UCSD-AML1 (cell line): Measurements from ENCODE around the gene ENO1.
"Not testable (repeated sequence)": the region's sequence is repeated elsewhere in the genome, so short reads cannot be mapped to it uniquely, and the experiment has no call there.

Experiments used
- DNase-seq: peaks from one replicate; lab custom pipeline; 2025; ENCODE audit not compliant: unreplicated experiment; lab: John Stamatoyannopoulos, UW

The ENO1 gene

DNA sequence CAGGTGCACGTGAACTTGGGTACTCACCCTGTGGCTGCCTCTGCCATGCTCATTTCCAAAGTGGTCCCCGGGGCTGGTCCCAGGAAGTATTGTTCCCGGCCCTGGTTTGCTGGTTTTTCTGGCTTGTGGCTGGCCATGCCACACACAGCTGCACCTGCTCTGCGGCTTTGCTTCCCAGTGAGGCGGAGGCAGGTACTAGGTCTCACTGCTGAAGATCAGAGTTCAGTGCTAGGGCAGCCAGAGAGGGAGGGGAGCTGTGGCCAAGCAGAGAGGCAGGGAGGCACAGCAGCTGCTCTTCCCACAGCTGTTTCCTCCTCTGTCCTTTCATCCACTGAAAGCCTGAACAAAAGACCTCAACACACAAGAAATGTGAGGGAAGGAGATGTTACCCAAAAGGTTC, 30.5 kb downstream of the ENO1 start:
- DNase-seq: peak; percentile 35

DNA sequence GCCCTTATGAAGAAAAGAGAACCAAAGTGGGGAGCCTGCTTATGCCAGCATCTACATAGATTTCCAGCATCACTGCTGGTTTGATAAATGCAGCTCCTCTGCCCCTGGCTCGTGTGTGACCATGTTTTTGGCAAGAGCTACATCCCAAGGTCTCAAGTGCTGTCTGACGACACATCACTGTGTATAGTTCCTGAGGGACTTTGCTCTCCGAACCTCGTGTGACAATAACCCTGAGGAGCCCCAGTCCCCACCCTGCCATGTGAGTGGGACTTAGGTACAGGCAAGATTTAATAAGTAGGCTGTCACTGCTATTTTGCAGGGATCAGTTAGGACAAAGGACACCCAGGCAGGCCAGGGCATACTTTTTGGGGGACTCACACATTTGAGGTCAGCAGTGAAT, 32.2 kb downstream of the ENO1 start:
- no peak for DNase-seq

DNA sequence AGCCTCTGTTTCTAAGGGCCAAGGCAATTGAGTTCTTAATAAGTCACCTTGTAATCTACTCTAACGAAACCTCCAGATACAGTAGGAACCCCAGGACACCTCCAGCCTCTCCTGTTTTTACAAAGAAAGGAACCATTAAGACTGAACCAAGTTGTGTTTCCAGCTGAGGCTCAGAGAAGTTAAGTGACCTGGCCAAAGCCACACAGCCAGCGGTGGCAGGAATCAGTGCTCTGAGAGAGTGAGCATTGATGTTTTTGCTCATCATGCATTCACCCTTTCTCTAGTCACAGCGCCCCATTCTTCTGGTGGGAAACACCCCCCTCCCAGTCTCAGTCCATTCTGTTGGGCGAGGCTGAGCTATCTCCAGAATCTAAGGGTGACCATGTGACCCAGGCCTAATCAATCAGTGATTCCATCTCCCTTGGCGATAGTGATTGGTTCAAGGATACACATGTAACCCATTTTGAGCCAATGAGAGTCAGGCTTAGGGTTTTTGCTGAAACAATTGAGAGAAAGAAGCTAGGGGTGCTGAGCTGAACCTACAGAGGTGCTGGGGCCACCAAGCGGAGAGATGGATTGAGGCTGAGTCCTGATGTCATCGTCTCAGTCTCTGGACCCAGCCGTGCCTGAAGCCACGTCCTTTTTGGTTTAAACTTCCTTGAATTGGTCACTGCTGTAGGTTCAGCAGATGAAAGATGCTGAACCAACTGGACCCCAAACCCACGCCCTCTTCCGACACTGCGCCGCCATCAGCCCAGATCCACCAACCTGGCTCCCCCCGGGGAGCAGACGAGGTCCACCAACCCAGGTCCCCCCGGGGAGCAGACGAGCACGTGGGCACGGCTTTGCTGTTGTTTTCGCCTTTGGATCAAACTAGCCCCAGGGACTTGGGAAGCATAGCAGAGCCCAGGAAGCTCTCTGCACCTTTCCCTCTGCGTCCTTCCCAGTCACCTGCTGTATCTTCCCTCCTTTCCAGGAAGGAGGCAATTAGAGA, 33.1 kb downstream of the ENO1 start:
- no peak for DNase-seq

DNA sequence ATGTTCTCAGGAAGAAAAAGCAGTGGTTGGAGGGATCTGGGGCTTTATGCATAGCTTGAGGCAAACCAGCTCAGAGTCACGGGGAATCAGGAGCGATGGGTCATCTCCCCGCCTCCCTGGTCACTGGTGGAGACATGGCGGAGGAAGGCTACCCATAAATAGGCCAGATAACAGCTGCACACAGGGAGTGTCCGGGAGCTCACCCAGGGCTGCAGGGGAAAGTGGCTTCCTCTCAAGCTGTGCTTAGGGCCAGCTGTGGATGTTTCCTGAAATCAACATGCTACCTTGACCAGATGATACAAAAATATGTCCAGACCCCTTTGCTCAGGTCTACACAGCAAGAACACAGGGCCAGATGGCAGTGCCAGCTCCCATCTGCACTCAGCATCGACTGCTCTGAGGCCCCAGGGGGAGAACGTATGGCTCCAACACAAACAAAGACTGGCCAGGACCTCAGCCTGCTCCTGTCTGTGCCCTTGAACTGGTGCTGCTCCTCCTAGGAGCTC, 33.9 kb downstream of the ENO1 start:
- DNase-seq: no peak

DNA sequence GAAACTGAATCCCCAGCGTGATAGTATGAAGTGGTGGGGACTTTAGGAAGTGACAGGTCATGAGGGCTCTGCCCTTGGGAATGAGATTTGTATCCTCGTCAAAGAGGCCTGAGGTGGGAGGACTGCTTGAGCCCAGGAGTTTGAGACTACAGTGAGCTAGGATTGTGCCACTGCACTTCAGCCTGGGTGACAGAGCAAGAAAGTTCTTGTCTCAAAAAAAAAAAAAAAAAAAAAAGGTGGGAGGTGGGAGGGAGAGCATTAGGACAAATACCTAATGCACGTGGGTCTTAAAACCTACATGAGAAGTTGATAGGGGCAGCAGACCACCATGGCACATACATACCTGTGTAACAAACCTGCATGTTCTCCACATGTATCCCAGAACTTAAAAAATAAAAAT, 37.1 kb downstream of the ENO1 start:
- DNase-seq: no peak

DNA sequence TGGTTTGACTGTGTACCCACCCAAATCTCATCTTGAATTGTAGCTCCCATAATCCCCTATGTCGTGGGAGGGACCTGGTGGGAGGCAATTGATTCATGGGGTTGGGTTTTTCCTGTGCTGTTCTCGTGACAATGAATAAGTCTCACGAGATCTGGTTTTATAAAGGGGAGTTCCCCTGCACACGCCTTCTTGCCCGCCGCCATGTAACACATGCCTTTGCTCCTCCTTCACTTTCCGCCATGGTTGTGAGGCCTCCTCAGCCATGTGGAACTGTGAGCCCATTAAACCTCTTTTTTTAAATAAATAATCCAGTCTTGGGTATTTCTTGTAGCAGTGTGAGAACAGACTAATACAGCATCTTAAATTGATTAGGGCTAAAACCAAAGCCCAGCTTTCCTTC, 38.5 kb downstream of the ENO1 start:
- no peak for DNase-seq

DNA sequence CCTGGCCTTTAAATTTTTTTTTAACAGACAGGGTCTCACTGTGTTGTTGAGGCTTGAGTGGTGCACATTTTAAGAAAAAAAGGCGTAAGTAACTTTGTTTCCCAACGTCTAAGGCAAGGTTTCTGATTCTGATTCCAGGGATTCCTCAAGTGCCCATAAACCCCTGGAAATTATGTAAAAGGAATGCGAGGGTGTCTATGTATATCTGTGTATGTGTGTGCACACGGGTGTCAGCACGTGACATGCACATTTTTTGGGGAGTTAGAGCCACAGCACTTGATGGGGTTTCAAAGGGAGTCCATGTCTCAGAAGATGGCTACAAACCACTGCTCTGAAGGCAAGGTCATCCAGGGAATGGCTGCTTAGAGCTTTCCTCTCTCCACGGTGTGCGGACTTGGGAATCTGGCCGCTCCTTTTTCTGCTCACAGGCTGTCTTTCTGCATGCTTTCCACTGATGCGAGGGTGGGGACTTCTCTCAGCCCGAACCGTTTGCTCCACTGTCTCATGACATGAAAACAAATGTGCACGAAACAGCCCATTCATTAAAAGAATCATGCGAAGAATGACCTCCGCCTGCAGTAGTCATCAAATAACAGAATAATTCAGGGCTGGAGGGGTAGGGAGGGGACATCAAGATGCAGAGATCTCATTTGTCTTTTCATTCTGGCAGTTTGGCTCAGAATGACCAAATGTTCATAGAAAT, 42.4 kb downstream of the ENO1 start:
- DNase-seq: no peak

DNA sequence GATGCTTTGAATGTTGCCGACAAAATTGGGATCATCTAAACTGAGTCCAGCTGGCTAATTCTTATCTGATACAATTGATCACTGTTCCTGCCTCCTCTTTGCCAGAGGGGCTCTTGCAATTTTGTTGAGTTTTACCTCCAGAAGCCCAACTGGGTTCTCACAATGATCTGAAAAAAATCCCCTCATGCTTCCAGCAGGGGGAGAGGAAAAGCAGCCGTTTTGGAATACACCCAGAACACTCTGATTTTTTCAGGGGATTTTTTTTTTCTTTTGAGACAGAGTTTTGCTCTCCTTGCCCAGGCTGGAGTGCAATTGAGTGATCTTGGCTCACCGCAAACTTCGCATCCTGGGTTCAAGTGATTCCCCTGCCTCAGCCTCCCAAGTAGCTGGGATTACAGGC, 47.1 kb downstream of the ENO1 start:
- DNase-seq: no peak

DNA sequence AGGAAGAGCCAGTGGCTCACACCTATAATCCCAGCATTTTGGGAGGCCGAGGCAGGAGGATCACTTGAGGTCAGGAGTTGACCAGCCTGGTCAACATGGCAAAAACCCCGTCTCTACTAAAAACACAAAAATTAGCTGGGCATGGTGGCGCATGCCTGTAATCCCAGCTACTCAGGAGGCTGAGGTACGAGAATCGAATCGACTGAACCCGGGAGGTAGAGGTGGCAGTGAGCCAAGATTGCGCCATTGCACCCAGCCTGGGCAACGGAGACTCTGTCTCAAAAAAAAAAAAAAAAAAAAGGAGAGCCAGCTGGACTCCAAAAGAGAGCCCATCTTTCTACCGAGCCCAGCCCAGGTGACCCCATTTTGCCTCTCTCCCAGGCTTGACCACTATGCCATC, 47.8 kb downstream of the ENO1 start:
- DNase-seq: not testable (repeated sequence)

DNA sequence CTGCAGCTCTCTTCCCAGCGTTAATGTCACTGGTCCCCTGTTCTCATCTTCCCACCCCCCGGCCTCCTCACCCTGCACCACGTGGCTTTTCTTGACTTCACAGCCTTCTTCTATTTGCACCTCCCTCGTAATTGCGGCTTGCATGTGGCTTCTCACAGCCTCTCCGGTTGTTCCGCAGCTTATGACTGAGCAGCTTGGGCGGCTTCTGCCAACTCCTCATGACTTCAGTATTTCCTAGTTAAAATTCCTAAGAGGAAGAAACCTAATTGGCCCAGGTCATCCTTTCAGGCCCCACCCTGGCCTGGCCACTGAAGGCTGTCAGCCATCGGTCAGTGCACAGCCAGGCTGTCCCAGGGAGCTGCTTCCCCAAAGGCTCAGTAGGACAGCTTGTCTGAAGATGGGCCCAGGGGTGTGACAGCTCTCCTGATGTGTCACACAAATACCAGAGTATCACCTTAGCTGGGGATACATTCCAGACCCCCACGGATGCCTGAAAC, 52.5 kb downstream of the ENO1 start:
- DNase-seq: no peak

DNA sequence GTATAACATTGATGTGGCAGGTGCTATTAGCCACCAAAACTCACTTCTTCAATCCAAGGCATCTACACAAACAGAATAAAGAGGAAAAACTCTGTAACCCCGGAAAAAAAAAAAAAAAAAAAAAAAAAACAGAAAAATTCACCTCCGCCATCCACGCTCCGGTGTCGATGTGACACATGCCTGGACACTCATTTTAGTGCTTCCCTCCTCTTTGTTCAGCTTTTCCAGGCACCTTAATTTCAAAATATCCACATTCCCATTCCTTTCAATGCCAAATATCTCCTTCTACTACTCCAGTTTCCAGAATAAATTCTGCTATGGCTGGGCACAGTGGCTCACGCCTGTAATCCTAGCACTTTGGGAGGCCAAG, 55.2 kb downstream of the ENO1 start:
- no peak for DNase-seq

DNA sequence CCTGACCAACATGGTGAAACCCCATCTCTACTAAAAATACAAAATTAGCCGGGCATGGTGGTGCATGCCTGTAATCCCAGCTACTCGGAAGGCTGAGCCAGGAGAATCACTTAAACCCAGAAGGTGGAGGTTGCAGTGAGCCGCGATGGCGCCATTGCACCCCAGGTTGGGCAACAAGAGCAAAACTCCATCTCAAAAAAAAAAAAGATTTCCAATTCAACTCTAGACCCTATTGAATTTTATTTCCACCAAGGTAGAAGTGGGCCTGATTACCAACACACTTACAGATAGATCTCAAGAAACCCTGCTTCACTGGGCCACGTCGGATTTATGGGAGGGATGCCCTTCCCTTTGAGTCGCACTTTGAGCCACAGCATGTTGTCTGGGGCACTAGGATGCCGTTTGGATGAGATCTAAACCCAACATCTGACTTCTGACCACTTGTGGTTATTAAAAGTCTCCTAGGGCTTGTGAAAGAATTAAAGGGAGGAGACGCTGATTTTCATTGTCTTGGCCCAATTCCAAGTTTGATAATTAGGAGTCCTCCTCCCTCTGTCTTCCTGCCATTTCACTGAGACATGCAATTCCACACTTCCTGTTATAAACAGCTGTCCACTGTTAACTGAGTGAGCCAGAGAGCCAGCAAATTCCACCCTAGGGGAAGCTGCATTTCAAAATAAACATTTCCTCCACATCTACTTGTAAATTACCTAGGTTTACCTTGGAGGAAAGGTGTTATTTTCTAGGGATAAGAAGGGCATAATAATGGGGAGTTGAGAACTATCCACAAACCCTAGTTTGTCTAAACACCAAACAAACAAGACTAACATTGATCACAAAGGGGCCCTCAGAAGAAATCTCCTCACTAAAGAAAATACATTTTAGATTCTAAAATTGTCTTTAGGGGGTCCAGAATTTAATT, 55.9 kb downstream of the ENO1 start:
- DNase-seq: no peak

DNA sequence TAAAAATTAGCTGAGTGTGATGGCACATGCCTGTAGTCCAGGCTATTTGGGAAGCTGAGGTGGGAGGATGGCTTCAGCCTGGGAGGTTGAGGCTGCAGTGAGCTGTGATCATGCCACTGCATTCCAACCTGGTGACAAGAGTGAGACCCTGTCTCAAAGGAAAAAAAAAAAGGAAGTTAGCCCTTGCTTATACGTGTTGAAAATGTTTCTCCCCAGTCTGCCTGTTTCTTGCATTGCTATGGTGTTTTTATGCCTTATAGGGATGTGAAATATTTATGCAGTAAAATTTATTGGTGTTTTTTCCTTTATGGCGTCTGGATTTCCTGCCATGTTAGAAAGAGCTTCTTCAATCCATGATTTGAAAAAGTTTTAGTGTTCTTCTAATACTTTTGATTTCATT, 57.4 kb downstream of the ENO1 start:
- no peak for DNase-seq

DNA sequence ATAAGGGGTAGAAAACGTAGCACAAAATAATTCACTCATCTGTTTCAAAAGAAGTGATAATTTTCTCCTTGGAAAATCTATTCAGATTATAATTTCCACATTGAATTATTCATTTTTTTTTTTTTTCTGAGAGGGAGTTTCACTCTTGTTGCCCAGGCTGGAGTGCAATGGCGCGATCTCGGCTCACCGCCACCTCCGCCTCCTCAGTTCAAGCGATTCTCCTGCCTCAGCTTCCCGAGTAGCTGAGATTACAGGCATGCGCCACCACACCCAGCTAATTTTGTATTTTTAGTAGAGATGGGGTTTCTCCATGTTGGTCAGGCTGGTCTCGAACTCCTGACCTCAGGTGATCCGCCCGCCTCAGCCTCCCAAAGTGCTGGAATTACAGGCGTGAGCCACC, 59.7 kb downstream of the ENO1 start:
- not testable (repeated sequence) for DNase-seq

DNA sequence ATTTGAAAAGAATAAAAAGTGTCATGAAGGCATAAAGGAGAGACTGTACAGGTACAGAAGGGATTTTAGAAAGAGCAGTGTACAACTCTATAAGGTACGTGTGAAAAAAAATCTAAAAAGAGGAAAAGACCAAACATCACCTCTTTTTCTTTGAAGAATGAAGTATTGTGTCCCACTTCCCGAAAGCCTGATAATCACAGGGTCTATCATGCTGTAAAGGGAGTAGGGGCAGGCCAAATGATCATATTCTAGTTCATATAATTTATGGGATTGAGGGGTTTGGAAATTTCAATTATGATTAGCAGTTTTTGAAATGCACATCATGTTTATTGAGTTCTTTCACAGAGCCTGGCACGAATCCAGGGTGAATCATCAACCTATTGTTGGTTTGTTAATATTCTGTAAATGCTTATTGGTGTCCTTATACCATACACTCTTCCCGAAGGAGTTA, 60.1 kb downstream of the ENO1 start:
- no peak for DNase-seq

DNA sequence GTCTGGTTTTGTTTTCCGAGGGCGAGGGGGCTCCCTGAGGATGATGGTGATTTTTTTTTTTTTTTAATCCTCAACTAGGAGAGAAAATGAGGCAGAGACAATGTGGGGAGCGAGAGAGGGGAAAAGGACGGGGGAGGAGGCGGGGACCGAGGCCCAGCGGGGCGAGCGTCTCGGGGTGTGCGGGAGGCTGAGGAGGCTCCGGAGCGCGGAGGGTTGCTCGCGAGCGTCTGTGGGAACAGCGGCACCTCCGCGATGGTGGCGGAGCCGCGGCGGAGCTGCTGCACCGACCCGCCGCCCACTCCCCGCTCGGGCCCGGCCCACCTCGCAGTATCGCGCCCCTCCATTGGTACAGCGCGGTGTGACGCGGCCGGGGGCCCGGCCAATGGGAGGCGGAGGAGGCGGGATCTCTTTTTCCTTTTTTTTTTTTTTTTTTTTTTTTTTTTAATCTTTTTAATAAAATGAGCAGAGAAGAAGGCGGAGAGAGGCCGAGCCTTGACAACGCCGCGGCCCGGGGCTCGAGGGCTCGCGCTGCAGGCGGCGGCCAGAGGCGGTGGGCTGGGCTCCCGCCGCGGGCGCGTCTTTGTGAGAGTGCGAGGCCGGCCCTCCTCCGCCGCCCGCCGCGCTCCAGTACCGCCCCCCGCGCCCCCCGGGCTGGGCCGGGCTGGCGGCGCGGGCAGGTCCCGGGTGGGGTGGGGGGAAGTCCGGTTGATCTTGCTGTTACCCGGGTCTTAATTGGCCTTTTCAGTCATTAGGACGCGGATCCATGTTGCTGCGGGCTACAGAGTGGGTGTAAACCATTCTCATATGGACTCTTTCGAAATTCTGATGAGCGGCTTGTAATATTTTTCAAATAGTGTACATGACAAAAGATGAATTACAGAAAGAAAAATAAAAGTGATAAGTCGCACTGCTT, 60.8 kb downstream of the ENO1 start, which contains the start of gene RERE:
TSS of gene RERE (minus strand) at position 229 of the 913 bp plus-strand sequence.
- peak; percentile 96 for DNase-seq

DNA sequence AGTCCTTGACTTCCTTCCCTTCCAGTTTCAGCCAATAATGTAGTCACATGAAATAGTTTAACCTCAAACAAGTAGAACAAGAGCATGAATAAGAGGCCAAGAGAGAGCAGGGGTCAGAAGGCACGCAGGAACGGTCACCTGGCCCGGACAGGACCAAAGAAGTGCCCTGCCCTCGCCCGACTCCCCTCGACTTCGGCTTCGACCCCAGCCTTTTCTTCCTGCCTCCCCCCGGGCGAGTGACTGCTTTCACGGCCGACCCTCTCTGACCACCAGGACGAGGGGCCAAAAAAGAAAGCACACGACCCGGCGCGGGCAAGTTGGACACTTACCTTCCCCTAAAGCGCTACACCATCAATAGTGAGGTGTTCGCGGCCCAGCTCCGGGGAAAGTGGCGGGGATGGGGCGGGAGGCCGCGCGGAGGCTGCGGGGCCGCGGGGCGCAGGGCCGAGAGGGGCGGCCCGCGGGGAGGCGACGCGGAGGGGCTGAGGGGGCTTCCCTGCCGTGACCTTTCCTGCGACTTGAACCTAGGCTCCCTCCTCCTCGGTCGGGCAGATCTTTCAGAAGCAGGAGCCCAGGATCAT, 61.6 kb downstream of the ENO1 start:
- DNase-seq: peak; percentile 42

DNA sequence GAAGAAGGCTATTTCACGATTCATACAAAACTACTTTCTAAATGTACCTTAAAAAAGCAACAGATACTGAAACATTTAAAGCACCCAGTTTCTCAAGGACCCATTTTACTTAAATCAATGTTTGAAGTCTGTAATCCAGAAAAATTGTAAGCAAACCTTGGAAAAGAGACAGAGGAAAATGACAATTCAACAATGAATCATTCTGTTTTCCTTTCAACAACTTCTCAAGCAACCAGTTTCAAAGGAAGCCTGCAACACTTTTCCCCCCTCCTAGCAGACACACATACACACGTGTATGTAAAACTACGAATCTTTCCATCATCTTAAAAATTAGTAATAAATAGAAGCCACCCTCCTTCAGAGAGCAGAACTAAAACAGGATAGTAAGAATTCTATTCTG, 62.2 kb downstream of the ENO1 start:
- no peak for DNase-seq

DNA sequence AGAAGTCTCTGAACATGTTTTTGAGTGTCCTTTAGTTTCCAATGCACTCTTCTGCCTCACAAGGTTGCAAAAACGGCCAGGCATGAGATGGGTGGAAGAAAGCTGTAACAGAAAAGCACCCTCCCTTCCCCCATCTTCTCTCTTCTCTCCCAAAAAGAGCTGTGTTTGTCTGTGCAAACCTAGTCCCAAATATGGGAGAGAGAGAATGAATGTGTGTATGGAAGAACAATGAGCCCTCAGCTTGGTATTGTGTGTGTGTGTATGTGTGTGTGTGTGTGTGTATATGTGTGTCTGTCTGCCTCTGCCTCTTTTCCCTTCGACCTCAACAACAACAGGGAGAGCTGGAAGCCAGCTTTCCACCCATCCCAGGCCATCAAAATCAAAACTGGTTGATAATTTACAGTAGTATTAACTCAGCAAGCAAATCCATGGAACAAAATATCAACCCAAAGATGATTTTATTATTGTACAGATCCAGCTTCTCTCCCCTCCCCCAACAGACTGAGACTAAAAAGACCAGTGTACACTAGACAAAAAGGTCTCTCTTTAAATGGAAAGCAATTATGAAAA, 62.8 kb downstream of the ENO1 start:
- DNase-seq: no peak
